Loucy (cell line): ENCODE data around the gene SLC19A1.

Experiments used
- EZH2phosphoT487 ChIP-seq: fragments of 200-600 bp; IDR thresholded peaks from 2 replicates; pipeline ENCODE4 v1.6.1; 2018; ENCODE audit warnings: antibody characterized with exemption, mild to moderate bottlenecking, moderate library complexity, borderline replicate concordance
- TF ChIP-seq, protein P1 (sequence below): fragments of 200-600 bp; sonication (generic); conservative IDR thresholded peaks from 2 replicates; pipeline ENCODE4 v1.5.1; 2014; ENCODE audit warnings: mild to moderate bottlenecking, antibody characterized with exemption, low read length

DNA sequence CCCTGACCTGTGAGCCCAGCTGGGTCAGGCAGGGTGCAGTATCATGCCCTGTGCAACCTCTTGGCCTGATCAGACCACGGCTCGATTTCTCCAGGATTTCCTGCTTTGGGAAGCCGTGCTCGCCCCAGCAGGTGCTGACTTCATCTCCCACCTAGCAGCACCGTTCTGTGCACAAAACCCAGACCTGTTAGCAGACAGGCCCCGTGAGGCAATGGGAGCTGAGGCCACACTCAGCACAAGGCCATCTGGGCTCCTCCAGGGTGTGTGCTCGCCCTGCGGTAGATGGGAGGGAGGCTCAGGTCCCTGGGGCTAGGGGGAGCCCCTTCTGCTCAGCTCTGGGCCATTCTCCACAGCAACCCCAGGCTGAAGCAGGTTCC, 29.6 kb downstream of the SLC19A1 start:
- TF ChIP-seq, protein P1, sequence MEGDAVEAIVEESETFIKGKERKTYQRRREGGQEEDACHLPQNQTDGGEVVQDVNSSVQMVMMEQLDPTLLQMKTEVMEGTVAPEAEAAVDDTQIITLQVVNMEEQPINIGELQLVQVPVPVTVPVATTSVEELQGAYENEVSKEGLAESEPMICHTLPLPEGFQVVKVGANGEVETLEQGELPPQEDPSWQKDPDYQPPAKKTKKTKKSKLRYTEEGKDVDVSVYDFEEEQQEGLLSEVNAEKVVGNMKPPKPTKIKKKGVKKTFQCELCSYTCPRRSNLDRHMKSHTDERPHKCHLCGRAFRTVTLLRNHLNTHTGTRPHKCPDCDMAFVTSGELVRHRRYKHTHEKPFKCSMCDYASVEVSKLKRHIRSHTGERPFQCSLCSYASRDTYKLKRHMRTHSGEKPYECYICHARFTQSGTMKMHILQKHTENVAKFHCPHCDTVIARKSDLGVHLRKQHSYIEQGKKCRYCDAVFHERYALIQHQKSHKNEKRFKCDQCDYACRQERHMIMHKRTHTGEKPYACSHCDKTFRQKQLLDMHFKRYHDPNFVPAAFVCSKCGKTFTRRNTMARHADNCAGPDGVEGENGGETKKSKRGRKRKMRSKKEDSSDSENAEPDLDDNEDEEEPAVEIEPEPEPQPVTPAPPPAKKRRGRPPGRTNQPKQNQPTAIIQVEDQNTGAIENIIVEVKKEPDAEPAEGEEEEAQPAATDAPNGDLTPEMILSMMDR, result no peak
- no peak for TF ChIP-seq EZH2phosphoT487
